Retinal pigment epithelial cell (primary cell): ENCODE measurements around the gene CPEB2.
"Not testable (repeated sequence)": the region's sequence is repeated elsewhere in the genome, so short reads cannot be mapped to it uniquely, and the experiment has no call there.

ENCODE experiments used
- DNase-seq: peaks from one replicate; pipeline ENCODE4 v3.0.0-alpha.2; 2010; ENCODE audit warnings: low read depth
- H3K4me3 ChIP-seq: 2 replicates; pipeline ENCODE4 v1.5.1; 2011; ENCODE audit warnings: mild to moderate bottlenecking, low read length, control low read depth, moderate library complexity
- CTCF ChIP-seq: conservative IDR thresholded peaks from 2 replicates; pipeline ENCODE4 v1.5.1; 2011; ENCODE audit warnings: low read depth, low read length, control low read depth, inconsistent platforms

CPEB2 gene

GRCh38 chr4:15077969-15078368 is 75.7 kb downstream of the CPEB2 start:
- TF ChIP-seq CTCF = no peak
- DNase-seq = no peak
- H3K4me3 ChIP-seq = no peak overlapping the region

- TF ChIP-seq CTCF = no peak
- H3K4me3 ChIP-seq = no peak overlapping the region
- peak; percentile 28 for DNase-seq
Observed at GRCh38 chr4:15078682-15079642, 76.7 kb downstream of the CPEB2 start.

GRCh38 chr4:15084780-15085179 is 82.5 kb downstream of the CPEB2 start:
- no peak for DNase-seq
- H3K4me3 ChIP-seq = no peak overlapping the region
- TF ChIP-seq CTCF = no peak

GRCh38 chr4:15085762-15086161 is 83.5 kb downstream of the CPEB2 start:
- DNase-seq, H3K4me3 ChIP-seq: not testable (repeated sequence)

- not testable (repeated sequence) for H3K4me3 ChIP-seq, DNase-seq
Observed at GRCh38 chr4:15086259-15086658, 84.0 kb downstream of the CPEB2 start.

- DNase-seq = no peak
- TF ChIP-seq CTCF = no peak
- no peak overlapping the region for H3K4me3 ChIP-seq
Observed at GRCh38 chr4:15088394-15089035, 86.2 kb downstream of the CPEB2 start.

- TF ChIP-seq CTCF = no peak
- DNase-seq = no peak
- no peak overlapping the region for H3K4me3 ChIP-seq
Observed at GRCh38 chr4:15089979-15090378, 87.7 kb downstream of the CPEB2 start.

GRCh38 chr4:15100380-15100779 is 98.1 kb downstream of the CPEB2 start:
- TF ChIP-seq CTCF = no peak
- DNase-seq = no peak

More at GRCh38 chr4:15100380-15100779, 98.1 kb downstream of the CPEB2 start:
- no peak overlapping the region for H3K4me3 ChIP-seq
